ENCODE measurements around the gene LSR. TPM values are rescaled to one million over a fixed set of nuclear protein-coding genes. Genes with fewer than 3 reads are reported as not detected.

The LSR gene
- total RNA-seq, 1 experiment from 2014 or later: 152 TPM

DNA sequence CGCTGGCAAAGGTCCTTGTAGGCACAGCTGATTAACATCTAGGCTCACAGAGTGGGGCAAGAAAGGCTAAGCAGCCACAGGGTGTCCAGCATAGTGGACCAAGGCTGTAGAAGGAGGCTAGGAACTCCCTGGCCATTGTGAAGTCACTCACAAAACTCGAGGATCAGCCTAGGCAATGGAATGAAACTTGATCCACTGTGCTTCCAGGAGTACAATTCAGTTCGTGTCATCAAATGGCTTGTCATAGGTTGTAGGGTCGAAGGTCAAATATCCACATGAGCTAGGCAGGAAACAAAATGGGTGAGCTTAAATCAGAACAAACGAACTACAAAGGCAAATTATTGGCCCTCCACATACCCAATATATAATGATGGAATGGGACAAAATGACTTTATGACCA lies 15.9 kb upstream of the LSR start:
- WGBS (ENCODE audit: extremely low coverage, insufficient read length, low lambda C conversion rate): no CpG with 5 or more reads among the region's 5 CpGs
- Histone ChIP-seq H2AFZ (ENCODE audit: low read length) (no peak overlapping the region), H2AK5ac (ENCODE audit: insufficient read length, low read length) (no peak overlapping the region), H3K23ac (ENCODE audit: insufficient read length, low read depth, low read length) (no peak overlapping the region), H3K4me1 (ENCODE audit: insufficient read depth, low read length) (no peaks in the 10 kb centered on the region; the same call in 1 of the 2 replicates), H3K56ac (ENCODE audit: insufficient read length, low read depth, low read length) (no peak overlapping the region), H3K79me2 (ENCODE audit: insufficient read depth, low read length) (no peaks in the 10 kb centered on the region), H3K14ac (ENCODE audit: insufficient read depth, low read length) (no peak overlapping the region), H2BK15ac (ENCODE audit: low read depth, low read length) (no peak overlapping the region), H3K4me2 (ENCODE audit: insufficient read depth, insufficient read length, low read length) (no peak overlapping the region), H2BK5ac (ENCODE audit: insufficient read length, low read length) (no peak overlapping the region), H3K9me3 (ENCODE audit: control insufficient read depth, low read depth, low read length) (no peaks in the 10 kb centered on the region), H3K23me2 (ENCODE audit: insufficient read length, low read depth, low read length, poor library complexity, severe bottlenecking) (no peaks in the 10 kb centered on the region), H4K8ac (replicated peaks; ENCODE audit: insufficient read length, low read depth, low read length) (no peak overlapping the region), H3K79me1 (ENCODE audit: insufficient read depth, low read depth, low read length, poor library complexity, severe bottlenecking) (no peaks in the 10 kb centered on the region), H4K5ac (ENCODE audit: insufficient read length, low read depth, low read length) (no peak overlapping the region), H2BK120ac (ENCODE audit: low read depth, low read length, poor library complexity, severe bottlenecking) (no peak overlapping the region), H3K9ac (ENCODE audit: extremely low read depth, insufficient read length, low read length) (no peak overlapping the region), H4K20me1 (ENCODE audit: control insufficient read depth, insufficient read depth, insufficient read length) (no peaks in the 10 kb centered on the region), H3K4ac (ENCODE audit: low read depth, low read length) (no peak overlapping the region), H3K18ac (ENCODE audit: insufficient read length, low read depth, low read length) (no peak overlapping the region), H3T11ph (ENCODE audit: low read length) (no peak overlapping the region), H3K27ac (ENCODE audit: insufficient read length, low read depth, low read length) (no peak overlapping the region), H2BK20ac (ENCODE audit: low read depth, low read length, poor library complexity, severe bottlenecking) (no peak overlapping the region), H3K27me3 (ENCODE audit: insufficient read depth, low read length) (no peaks in the 10 kb centered on the region), H4K91ac (ENCODE audit: insufficient read length, low read depth, low read length) (no peak overlapping the region), H2BK12ac (ENCODE audit: insufficient read length, low read depth, low read length) (no peak overlapping the region)
- H3K4me1 Mint-ChIP-seq: no peaks in the 10 kb centered on the region; a peak in 1 of 4 replicates
- TF ChIP-seq, protein P1, sequence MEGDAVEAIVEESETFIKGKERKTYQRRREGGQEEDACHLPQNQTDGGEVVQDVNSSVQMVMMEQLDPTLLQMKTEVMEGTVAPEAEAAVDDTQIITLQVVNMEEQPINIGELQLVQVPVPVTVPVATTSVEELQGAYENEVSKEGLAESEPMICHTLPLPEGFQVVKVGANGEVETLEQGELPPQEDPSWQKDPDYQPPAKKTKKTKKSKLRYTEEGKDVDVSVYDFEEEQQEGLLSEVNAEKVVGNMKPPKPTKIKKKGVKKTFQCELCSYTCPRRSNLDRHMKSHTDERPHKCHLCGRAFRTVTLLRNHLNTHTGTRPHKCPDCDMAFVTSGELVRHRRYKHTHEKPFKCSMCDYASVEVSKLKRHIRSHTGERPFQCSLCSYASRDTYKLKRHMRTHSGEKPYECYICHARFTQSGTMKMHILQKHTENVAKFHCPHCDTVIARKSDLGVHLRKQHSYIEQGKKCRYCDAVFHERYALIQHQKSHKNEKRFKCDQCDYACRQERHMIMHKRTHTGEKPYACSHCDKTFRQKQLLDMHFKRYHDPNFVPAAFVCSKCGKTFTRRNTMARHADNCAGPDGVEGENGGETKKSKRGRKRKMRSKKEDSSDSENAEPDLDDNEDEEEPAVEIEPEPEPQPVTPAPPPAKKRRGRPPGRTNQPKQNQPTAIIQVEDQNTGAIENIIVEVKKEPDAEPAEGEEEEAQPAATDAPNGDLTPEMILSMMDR (conservative IDR thresholded peaks at IDR 0.05): no peak
- H3K9me3 Mint-ChIP-seq: peaks cover 5 to 13% of the 10 kb centered on the region in 2 experiments; a peak in 2 of 5 replicates
- peaks cover 6% of the 10 kb centered on the region for H3K27me3 Mint-ChIP-seq (ENCODE audit: low read depth)
- no peak for DNase-seq
- peaks cover 0 to 4% (median 1%) of the 10 kb centered on the region in 3 experiments; a peak in 1 of 7 replicates for H3K36me3 Mint-ChIP-seq (ENCODE audit: insufficient read depth in 1 of 3, low read depth in 3 of 3)
- no peak overlapping the region for H3K27ac Mint-ChIP-seq
- no peak overlapping the region for H3K4me3 Mint-ChIP-seq
